ENCODE measurements around the gene GDPD3. TPM values are rescaled to one million over a fixed set of nuclear protein-coding genes. Genes with fewer than 3 reads are reported as not detected.

Gene GDPD3
- total and polyA plus RNA-seq, 9 of the 15 experiments (the other 6 are each of a cell fraction or from before 2014, with no cell fraction given): 0.47 to 3.9 (median 1.1) TPM

DNA sequence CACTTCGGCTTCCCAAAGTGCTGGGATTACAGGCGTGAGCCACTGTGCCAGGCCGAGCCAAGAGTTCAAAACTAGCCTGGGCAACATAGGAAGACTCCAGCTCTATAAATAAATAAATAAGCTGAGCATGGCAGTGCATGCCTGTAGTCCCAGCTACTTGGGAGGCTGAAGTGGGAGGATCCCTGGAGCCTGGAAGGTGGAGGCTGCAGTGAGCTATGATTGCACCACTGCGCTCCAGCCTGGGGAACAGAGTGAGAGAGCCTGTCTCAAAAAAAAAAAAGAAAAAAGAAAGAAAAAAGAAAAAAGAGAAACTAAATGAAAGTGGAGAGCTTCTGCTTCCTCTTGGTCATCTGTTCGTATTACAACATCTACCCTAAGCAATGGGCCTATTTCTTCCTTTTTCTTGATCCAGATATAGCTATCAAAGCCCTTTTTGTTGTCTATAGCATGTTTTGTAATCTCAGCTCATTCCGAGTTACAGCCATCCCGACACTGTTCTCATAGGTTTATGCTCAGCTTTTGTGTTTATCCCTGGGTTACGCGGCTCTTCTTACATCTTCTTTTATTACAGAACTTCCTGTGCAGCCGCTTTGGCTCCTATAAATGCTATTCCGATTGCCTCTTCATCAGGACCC, 23.8 kb upstream of the GDPD3 start:
- intact Hi-C loops (cut with micrococcal nuclease): no loop called here
- ChIA-PET CTCF (ENCODE audit: low intra/inter-chr PET ratio) (no interaction called here), POLR2A (interaction anchor here (0.6 to 1.0 kb wide), 2 partner anchors 9 to 497 kb away, joined by 3 to 5 read pairs; no protein-coding TSS in a partner anchor)
- Histone ChIP-seq H2AFZ (ENCODE audit: low read depth, low read length) (0 out of 2 replicates have a peak overlapping the region, but pooled peaks have one; percentile 22), H3K4me3 (no peak overlapping the region), H3K27me3 (ENCODE audit: control insufficient read depth in 2 of 2, insufficient read depth in 2 of 2, low read length in 2 of 2) (no peaks in the 10 kb centered on the region), H3K4me1 (replicated peaks in 1 of 2; ENCODE audit: control insufficient read depth in 2 of 2, insufficient read depth in 2 of 2, low read length in 2 of 2) (peaks cover 6 to 7% of the 10 kb centered on the region in 2 experiments; a peak in 4 of 5 replicates), H3K4me2 (ENCODE audit: insufficient read depth, low read length) (no peak overlapping the region), H3K36me3 (ENCODE audit: control insufficient read depth, insufficient read depth, low read length) (no peaks in the 10 kb centered on the region), H3K9ac (ENCODE audit: insufficient read depth in 1 of 2, low read depth in 2 of 2, low read length in 2 of 2) (no peak overlapping the region), H3K27ac (ENCODE audit: extremely low read depth, low read depth, low read length) (no peak overlapping the region), H3K9me3 (replicated peaks; ENCODE audit: control insufficient read depth, insufficient read depth, low read depth, low read length) (no peaks in the 10 kb centered on the region), H4K20me1 (replicated peaks; ENCODE audit: control insufficient read depth, insufficient read depth, low read length) (no peaks in the 10 kb centered on the region), H3K9me1 (ENCODE audit: control insufficient read depth, insufficient read depth, low read length) (no peaks in the 10 kb centered on the region), H3K79me2 (ENCODE audit: control insufficient read depth, insufficient read depth, low read length) (no peaks in the 10 kb centered on the region)
- TF ChIP-seq SAFB2 (IDR thresholded peaks at IDR 0.05; ENCODE audit: borderline replicate concordance, low read depth, low read length, severe bottlenecking) (no peak), CEBPB (tag; IDR thresholded peaks at IDR 0.05) (0 out of 2 replicates have a peak, but pooled peaks have one; percentile 6)
- BruUV-seq (replicated peaks): no TSS peak
- ATAC-seq (no peak), DNase-seq (ENCODE audit: extremely low read depth in 1 of 4, low spot score in 3 of 4) (no peak), FAIRE-seq (no peak)
- WGBS (ENCODE audit: insufficient coverage, low coverage, missing lambda C conversion rate): 59% methylated on average over 11 of the region's 11 CpGs
- in situ Hi-C loops (cut with MboI): loop anchor here (25.0 kb wide), 1 partner anchor 675 kb away; the partner anchor contains the start of genes BOLA2, SLX1B and SULT1A4

GRCh38 chr16:30132591-30132990, 19.3 kb upstream of the GDPD3 start:
- Histone ChIP-seq H3K27ac (ENCODE audit: extremely low read depth, low read depth, low read length) (no peak overlapping the region), H2AFZ (ENCODE audit: low read depth, low read length) (no peak overlapping the region; the same call in 1 of the 2 replicates), H3K4me2 (ENCODE audit: insufficient read depth, low read length) (no peak overlapping the region), H3K36me3 (ENCODE audit: control insufficient read depth, insufficient read depth, low read length) (no peaks in the 10 kb centered on the region), H3K4me1 (replicated peaks in 1 of 2; ENCODE audit: control insufficient read depth in 2 of 2, insufficient read depth in 2 of 2, low read length in 2 of 2) (no peaks in the 10 kb centered on the region; a peak in 1 of 5 replicates), H3K4me3 (no peak overlapping the region), H3K9ac (ENCODE audit: insufficient read depth in 1 of 2, low read depth in 2 of 2, low read length in 2 of 2) (no peak overlapping the region), H4K20me1 (replicated peaks; ENCODE audit: control insufficient read depth, insufficient read depth, low read length) (no peaks in the 10 kb centered on the region), H3K27me3 (ENCODE audit: control insufficient read depth in 2 of 2, insufficient read depth in 2 of 2, low read length in 2 of 2) (no peaks in the 10 kb centered on the region), H3K9me3 (replicated peaks; ENCODE audit: control insufficient read depth, insufficient read depth, low read depth, low read length) (peaks cover 3% of the 10 kb centered on the region; the same call in 1 of the 2 replicates), H3K79me2 (ENCODE audit: control insufficient read depth, insufficient read depth, low read length) (no peaks in the 10 kb centered on the region), H3K9me1 (ENCODE audit: control insufficient read depth, insufficient read depth, low read length) (no peaks in the 10 kb centered on the region)
- ChIA-PET CTCF (ENCODE audit: low intra/inter-chr PET ratio) (no interaction called here), POLR2A (no interaction called here)
- intact Hi-C loops (cut with micrococcal nuclease): no loop called here
- no peak for FAIRE-seq
- ATAC-seq: no peak
- 25% methylated on average over 3 of the region's 3 CpGs for WGBS (ENCODE audit: insufficient coverage, low coverage, missing lambda C conversion rate)
- in situ Hi-C loops (cut with MboI): loop anchor here (25.0 kb wide), 1 partner anchor 670 kb away; the partner anchor contains the start of genes BOLA2, SLX1B and SULT1A4
- DNase-seq (ENCODE audit: extremely low read depth in 1 of 4, low spot score in 3 of 4): no peak
- BruUV-seq (replicated peaks): no TSS peak
- TF ChIP-seq MTA2 (IDR thresholded peaks at IDR 0.05; ENCODE audit: low read depth) (no peak), NRF1 (conservative IDR thresholded peaks at IDR 0.05 in 1 of 2, IDR thresholded peaks at IDR 0.05 in 1 of 2) (no peak), ZKSCAN8 (CRISPR knock-in tag; IDR thresholded peaks at IDR 0.05) (no peak), ZC3H4 (CRISPR knock-in tag; IDR thresholded peaks at IDR 0.05; ENCODE audit: borderline replicate concordance) (no peak), SOX6 (IDR thresholded peaks at IDR 0.05) (no peak), ZNF354B (CRISPR knock-in tag; IDR thresholded peaks at IDR 0.05) (no peak), HES1 (IDR thresholded peaks at IDR 0.05; ENCODE audit: low read depth) (no peak), ETS1 (conservative IDR thresholded peaks at IDR 0.05; ENCODE audit: control insufficient read depth, low read depth, low read length) (no peak)
- TF ChIP-seq, protein P1, sequence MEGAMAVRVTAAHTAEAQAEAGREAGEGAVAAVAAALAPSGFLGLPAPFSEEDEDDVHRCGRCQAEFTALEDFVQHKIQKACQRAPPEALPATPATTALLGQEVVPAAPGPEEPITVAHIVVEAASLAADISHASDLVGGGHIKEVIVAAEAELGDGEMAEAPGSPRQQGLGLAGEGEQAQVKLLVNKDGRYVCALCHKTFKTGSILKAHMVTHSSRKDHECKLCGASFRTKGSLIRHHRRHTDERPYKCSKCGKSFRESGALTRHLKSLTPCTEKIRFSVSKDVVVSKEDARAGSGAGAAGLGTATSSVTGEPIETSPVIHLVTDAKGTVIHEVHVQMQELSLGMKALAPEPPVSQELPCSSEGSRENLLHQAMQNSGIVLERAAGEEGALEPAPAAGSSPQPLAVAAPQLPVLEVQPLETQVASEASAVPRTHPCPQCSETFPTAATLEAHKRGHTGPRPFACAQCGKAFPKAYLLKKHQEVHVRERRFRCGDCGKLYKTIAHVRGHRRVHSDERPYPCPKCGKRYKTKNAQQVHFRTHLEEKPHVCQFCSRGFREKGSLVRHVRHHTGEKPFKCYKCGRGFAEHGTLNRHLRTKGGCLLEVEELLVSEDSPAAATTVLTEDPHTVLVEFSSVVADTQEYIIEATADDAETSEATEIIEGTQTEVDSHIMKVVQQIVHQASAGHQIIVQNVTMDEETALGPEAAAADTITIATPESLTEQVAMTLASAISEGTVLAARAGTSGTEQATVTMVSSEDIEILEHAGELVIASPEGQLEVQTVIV (CRISPR knock-in tag; IDR thresholded peaks at IDR 0.05; ENCODE audit: borderline replicate concordance): no peak

All from K562 (cell line).